NOMO-1 (cell line): ENCODE results near the gene MORC4.

Experiments
- DNase-seq, 2 experiments: peaks; one replicate each; lab custom pipeline; 2025; ENCODE audit not compliant: unreplicated experiment in 2 of 2; lab: John Stamatoyannopoulos, UW

MORC4 gene

DNA sequence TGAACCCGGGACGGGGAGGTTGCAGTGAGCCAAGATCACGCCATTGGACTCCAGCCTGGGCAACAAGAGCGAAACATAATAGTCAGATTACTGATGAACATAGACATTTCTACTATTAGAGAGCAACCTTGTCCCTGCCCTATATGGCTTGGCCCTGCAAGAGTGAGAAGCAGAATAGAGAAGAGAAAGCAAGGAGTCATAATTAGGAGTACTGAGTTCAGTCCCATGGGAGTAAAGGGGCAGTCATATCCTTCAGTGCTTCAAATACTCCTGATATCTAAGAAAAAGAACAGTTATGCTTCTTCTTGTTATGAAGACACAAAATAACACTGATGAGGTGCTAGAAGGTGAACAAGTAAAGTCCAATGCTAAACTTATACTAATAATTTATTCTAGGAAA is 46.0 kb downstream of the MORC4 start:
- DNase-seq, result no peak

GRCh38 chrX:106952988-106953387 is 47.0 kb downstream of the MORC4 start:
- DNase-seq, result peak in 1 of 2 experiments; percentile 10

- no peak for DNase-seq
Observed at GRCh38 chrX:106952538-106952937, 47.5 kb downstream of the MORC4 start.

DNA sequence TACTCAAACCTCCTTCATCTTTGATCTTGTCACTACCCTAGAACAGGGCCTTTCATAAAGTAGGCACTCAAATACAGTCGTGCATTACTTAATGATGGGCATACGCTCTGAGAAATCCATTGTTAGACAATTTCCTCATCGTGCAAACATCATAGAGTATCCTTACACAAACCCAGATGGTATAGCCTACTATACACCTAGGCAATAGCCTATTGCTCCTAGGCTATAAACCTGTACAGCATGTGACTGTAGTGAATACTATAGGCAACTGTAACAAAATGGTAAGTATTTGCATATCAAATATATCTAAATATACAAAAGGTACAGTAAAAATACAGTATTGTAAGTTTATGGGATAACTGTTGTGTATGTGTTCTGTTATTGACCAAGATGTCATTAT is 47.9 kb downstream of the MORC4 start:
- DNase-seq, result no peak

DNA sequence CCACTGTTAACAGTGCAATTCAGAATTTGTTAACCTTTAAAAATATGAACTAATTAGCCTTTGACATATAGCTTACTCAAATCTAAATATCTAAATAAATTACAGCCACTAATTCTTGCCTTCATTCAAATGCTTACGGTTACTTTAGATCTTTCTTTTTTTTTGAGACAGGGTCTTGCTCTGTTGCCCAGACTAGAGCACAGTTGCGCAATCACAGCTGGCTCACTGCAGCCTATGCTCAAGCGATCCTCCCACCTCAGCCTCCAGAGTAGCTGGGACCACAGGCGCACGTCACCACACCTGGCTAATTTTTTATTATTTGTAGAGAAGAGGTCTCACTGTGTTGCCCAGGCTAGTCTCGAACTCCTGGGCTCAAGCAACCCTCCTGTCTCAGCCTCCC is 48.8 kb downstream of the MORC4 start:
- DNase-seq, result no peak

DNA sequence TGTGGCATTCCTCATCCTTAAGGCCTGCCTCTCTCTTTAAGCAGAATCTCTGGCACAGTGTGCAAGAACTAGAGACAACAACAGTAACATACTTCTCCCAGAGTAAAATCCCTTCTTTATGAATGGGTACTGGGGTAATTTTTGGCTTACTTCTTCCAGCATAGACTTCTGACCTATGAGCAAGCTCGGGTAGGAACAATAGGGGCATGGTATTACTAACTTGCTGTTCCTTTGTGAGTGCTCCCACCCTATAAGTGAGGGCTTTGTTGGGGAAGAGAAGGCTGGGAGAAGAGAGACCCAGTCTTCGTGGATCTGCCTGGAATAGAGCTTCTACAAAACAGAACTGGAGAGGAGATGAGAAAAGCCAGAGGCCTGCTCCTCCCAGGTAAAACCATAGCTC is 49.6 kb downstream of the MORC4 start:
- DNase-seq, result no peak

DNA sequence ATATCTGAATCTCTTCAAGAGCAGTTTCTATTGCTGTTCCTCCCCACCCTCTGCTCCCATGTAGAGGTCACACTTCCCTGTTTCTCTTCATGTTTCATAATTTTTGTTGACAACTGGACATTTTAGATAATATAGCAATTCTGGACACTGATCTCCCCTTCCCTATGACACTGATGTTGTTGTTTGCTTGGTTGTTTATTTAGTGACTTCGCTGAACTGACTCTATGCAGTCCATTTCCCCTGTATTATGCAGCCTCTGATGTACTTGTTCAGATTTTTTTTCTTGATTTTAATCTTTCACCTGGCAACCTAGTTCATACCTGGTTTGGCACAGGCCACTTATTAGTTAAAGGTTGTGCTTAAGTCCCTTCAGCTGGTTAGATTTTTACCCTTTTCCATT is 50.6 kb downstream of the MORC4 start:
- DNase-seq, result no peak

DNA sequence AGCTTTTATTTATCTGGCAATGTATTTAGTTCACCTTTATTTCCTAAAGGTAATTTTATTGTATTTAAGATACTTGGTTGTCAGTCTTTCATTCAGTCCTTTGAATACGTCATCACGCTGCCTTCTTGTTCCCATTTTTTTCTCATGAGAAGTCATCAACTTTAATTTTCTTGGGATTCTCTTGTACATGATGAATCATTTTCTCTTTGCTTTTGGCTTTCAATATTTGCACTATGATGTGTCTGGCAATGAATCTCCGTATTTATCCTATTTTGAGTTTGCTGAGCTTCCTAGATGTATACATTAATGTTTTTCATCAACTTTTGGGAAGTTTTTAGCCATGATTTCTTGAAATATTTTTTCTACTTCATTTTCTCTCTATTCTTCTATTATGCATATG is 51.4 kb downstream of the MORC4 start:
- DNase-seq, result no peak

- DNase-seq, result no peak
Observed at GRCh38 chrX:106946464-106946863, 53.5 kb downstream of the MORC4 start.

- no peak for DNase-seq
Observed at GRCh38 chrX:106940068-106940467, 59.9 kb downstream of the MORC4 start.

DNA sequence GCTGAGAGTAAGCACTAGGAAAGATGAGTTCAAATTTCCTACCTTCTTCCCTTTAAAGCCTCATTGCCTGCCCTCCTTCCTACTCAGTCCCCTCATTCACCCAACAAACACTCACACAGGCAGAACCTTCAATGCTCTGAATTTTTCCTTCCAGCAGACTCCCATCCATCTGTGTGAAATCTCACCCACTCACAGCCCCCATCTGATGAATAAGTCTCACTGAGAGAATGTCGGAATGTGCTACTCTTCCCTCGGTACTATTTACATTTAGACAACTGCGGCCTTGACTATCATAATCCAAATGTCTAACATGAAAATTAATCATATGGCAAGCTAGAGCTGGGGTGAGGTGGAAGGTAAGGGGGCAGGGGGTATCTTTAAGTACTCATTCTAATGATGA is 60.4 kb downstream of the MORC4 start:
- DNase-seq, result no peak

DNA sequence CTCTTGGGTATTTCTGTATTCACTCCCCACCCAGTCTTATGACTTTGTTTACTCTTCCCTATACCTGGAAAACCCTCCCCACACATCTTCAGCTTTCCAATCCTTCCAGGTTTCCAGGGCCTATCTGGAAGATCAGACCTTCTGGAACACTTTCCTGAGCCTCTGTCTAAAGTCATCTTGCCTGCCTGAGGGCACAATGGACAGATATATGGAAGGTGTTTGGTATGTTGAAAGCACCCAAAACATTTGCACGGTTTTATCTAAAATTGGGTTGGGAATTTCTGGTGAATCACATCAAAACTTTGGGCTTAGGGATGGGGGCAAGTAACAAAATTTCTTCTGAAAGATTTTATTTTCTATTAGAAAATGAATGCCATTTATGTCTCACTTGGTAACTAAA is 63.8 kb downstream of the MORC4 start:
- DNase-seq, result no peak

DNA sequence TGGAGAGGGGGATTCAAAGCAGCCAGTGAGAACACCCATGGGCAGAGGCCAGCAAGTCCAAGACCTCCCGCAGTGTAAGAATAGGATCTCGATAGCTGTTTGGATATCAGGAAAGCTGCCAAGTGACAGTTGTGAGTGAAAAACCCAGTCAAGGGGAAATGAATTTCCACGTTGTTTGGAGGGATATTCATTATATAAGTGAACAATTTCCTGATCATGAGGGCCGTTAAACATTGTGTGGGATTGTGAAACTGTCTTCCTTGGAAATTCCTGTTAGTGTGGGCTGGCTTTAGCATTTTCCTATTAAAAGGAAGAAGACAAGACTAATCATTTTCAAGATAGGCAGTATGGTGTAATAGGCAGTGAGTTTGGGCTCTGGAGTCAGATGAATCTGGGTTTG is 64.8 kb downstream of the MORC4 start:
- DNase-seq, result no peak

- DNase-seq, result no peak
Observed at GRCh38 chrX:106933538-106933961, 66.5 kb downstream of the MORC4 start.

DNA sequence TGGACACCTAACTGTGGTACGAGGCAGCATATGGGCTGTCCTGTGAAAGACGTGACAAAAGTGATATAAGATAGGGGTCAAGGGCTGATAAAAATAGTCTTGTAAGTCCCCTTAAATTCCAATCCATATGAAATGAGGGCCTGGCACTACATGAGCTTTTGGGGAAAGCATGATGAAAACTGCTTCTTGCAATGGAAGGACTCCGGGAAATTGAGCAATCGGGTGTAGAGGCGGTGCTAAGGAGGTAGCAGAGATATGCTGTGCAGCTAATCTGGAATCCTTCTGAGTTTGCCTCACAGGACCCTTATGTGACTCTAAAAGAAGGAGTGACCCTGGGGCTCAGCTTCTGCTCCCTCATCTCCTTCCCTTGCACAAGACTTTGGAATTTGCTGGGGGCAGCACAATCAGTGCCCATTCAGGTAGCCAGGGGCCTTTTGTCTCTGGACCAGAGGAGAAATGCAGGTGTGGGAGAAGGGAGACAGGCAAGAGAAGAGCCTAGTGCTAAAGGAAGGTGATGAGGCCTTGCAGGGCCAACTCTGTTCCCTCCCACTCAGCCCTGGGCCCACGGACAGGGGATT is 67.0 kb downstream of the MORC4 start:
- no peak for DNase-seq

GRCh38 chrX:106932492-106932923 is 67.5 kb downstream of the MORC4 start:
- no peak for DNase-seq

- no peak for DNase-seq
Observed at GRCh38 chrX:106931831-106932491, 68.1 kb downstream of the MORC4 start.

- no peak for DNase-seq
Observed at GRCh38 chrX:106928227-106928626, 71.8 kb downstream of the MORC4 start.

DNA sequence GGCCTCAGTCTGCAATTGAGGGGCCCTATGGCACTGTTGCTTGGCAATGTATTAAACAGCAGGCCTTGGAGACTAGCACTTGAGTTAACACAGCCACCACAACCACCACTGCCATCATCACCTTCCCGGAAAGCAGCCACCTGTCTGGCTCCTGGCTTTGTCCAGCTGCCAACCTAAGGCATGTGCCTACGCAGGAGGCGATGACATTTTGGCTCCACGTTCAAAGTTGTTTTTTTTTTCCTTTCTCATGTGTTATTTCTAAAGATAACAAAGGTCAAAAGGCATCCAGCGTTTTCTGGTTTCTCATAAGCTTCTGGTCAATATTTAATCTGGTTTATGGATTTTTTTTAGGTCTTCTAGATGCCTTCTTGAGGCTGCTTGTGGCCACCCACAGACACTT is 72.3 kb downstream of the MORC4 start:
- DNase-seq, result no peak

- no peak for DNase-seq
Observed at GRCh38 chrX:106927023-106927422, 73.0 kb downstream of the MORC4 start.

GRCh38 chrX:106921637-106922036 is 78.4 kb downstream of the MORC4 start:
- DNase-seq, result no peak

- no peak for DNase-seq
Observed at GRCh38 chrX:106919932-106920452, 80.0 kb downstream of the MORC4 start, which contains the start of gene CLDN2. CLDN2 (plus strand) TSS chrX:106920402; CDS start chrX:106928229, 7,827 bp downstream.
